Osteocyte (in vitro differentiated cells): ENCODE results near the gene SPDL1. TPM values are rescaled to one million over a fixed set of nuclear protein-coding genes. Genes with fewer than 3 reads are reported as not detected.

ENCODE experiments used
- DNase-seq: peaks from one replicate; pipeline ENCODE4 v3.0.0; 2021; ENCODE audit warnings: mixed read lengths; ENCODE audit not compliant: unreplicated experiment; ENCODE audit errors: extremely low spot score
- H3K27ac Mint-ChIP-seq: one replicate; pipeline ENCODE4 v1.8.0; 2021; ENCODE audit warnings: mild to moderate bottlenecking, mixed read lengths; ENCODE audit not compliant: unreplicated experiment
- H3K27me3 Mint-ChIP-seq: one replicate; pipeline ENCODE4 v1.8.0; 2021; ENCODE audit warnings: mixed read lengths; ENCODE audit not compliant: unreplicated experiment
- H3K36me3 Mint-ChIP-seq: one replicate; pipeline ENCODE4 v1.8.0; 2021; ENCODE audit warnings: mixed read lengths; ENCODE audit not compliant: unreplicated experiment
- H3K4me1 Mint-ChIP-seq: one replicate; pipeline ENCODE4 v1.8.0; 2021; ENCODE audit warnings: mixed read lengths; ENCODE audit not compliant: unreplicated experiment
- H3K4me3 Mint-ChIP-seq: one replicate; pipeline ENCODE4 v1.8.0; 2021; ENCODE audit warnings: mild to moderate bottlenecking, moderate library complexity, mixed read lengths; ENCODE audit not compliant: unreplicated experiment
- H3K9me3 Mint-ChIP-seq: one replicate; pipeline ENCODE4 v1.8.0; 2021; ENCODE audit warnings: mixed read lengths; ENCODE audit not compliant: unreplicated experiment
- CTCF ChIP-seq: fragments of 200-600 bp; sonication (generic); IDR thresholded peaks from 2 replicates; pipeline ENCODE4 v1.5.0; 2021; ENCODE audit warnings: antibody characterized with exemption, mild to moderate bottlenecking, moderate library complexity
- total RNA-seq: library from RNA; stranded (reverse); gene quantifications from 2 replicates; pipeline ENCODE4 v1.2.1, GENCODE V29; 2021

The SPDL1 gene
- total RNA-seq, 1 donor from 2014 or later: 40.4 TPM

- Mint-ChIP-seq H3K4me3 (no peak overlapping the region), H3K36me3 (no peaks in the 10 kb centered on the region), H3K27ac (peak overlapping the region; percentile 62), H3K9me3 (peaks cover 22% of the 10 kb centered on the region), H3K27me3 (no peaks in the 10 kb centered on the region), H3K4me1 (peaks cover 41% of the 10 kb centered on the region)
- DNase-seq: no peak
- TF ChIP-seq CTCF: no peak
Measured at GRCh38 chr5:169626779-169627178, 43.2 kb downstream of the SPDL1 start.

GRCh38 chr5:169627551-169627950, 44.0 kb downstream of the SPDL1 start:
- no peak for TF ChIP-seq CTCF
- Mint-ChIP-seq H3K27ac (peak overlapping the region; percentile 62), H3K4me3 (no peak overlapping the region), H3K9me3 (peaks cover 22% of the 10 kb centered on the region), H3K27me3 (no peaks in the 10 kb centered on the region), H3K4me1 (peaks cover 45% of the 10 kb centered on the region), H3K36me3 (no peaks in the 10 kb centered on the region)
- no peak for DNase-seq

- no peak for TF ChIP-seq CTCF
- no peaks in the 10 kb centered on the region for H3K36me3 Mint-ChIP-seq
- H3K27me3 Mint-ChIP-seq: no peaks in the 10 kb centered on the region
- peaks cover 15% of the 10 kb centered on the region for H3K9me3 Mint-ChIP-seq
- DNase-seq: no peak
- peaks cover 52% of the 10 kb centered on the region for H3K4me1 Mint-ChIP-seq
- no peak overlapping the region for H3K4me3 Mint-ChIP-seq
- H3K27ac Mint-ChIP-seq: peak overlapping the region; percentile 78
Measured at GRCh38 chr5:169628892-169629291, 45.3 kb downstream of the SPDL1 start.

- no peak overlapping the region for H3K4me3 Mint-ChIP-seq
- no peak for TF ChIP-seq CTCF
- no peak for DNase-seq
- H3K36me3 Mint-ChIP-seq: no peaks in the 10 kb centered on the region
- H3K27me3 Mint-ChIP-seq: no peaks in the 10 kb centered on the region
- H3K27ac Mint-ChIP-seq: peak overlapping the region; percentile 78
- peaks cover 17% of the 10 kb centered on the region for H3K9me3 Mint-ChIP-seq
- peaks cover 52% of the 10 kb centered on the region for H3K4me1 Mint-ChIP-seq
Measured at GRCh38 chr5:169629847-169630548, 46.4 kb downstream of the SPDL1 start.

- Mint-ChIP-seq H3K4me3 (no peak overlapping the region), H3K9me3 (peaks cover 11% of the 10 kb centered on the region), H3K4me1 (peaks cover 50% of the 10 kb centered on the region), H3K27ac (no peak overlapping the region), H3K36me3 (no peaks in the 10 kb centered on the region), H3K27me3 (no peaks in the 10 kb centered on the region)
- TF ChIP-seq CTCF: no peak
- DNase-seq: no peak
Measured at GRCh38 chr5:169631360-169631759, 47.8 kb downstream of the SPDL1 start.
